HG03565 (cell line): Measurements from ENCODE around the gene OBP2A.

Experiments used
- ATAC-seq: cut with Tn5 transposase; IDR thresholded peaks from one replicate; pipeline ENCODE4 v1.9.1; 2021; ENCODE audit warnings: mild to moderate bottlenecking, moderate library complexity; ENCODE audit not compliant: unreplicated experiment

OBP2A gene

DNA sequence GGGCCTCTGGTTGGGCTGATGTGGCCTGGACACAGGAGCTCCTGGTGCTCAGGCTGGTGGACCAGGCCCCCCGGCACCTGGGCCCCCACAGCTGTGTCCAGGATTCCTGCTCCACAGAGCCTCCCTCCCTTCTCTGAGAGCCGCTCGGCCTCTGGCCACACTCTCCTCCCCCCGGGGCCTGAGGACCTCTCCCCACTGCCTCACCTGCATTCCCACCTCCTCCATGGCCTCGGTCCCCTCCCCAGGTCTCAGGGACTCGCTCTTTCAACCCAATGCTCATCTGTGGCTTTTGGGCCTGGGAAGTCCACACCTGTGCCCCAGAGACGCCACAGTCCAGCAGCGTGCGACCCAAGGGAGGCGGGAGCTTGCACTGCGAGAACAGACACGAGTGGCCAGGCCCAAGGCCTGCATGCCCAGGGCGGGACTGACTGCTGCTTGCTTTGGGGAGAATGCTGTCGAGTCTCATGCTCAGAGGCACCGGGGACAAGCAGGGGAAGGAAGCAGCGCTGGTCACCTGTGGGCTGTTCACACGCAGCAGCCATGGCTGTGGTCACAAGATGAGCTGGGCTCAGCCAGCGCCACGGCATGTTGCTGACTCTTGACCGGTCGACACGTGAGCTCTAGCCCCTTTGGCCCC, 30.2 kb downstream of the OBP2A start:
- ATAC-seq: no peak

DNA sequence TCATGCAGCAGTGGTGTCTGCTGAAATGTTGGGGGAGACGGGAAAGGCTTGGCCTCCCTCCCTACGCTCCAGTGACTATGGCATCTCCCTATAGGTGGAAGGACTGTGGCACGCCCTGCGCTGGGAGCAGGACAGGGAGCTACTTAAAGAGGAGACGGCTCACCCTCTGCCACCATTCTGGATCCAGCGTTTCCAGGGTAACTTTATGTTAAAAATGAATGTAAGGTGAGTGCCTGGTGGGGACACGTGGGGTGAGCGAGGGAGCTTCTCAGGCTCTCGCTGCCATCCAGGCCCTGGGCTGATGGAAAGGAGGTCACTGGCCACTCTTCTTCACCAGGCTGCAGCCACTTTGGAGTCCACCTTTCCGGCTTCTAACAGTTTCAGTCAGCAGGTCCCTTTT, 31.3 kb downstream of the OBP2A start:
- no peak for ATAC-seq

DNA sequence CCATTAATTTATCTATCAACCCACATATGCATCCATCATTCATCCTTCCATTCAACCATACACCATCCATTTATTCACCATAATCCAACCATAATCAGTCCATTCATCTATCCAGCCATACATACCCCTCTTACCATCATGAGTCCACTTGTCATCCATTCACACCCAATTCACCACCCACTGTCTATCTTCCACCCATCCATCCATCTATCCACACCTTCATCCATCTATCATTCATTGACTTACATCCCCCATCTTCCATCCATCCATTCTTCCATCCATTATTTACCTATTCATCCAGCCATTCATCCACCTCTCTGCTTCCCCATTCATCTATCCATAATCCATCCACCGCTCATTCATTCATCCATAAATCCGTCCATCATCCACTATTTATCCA, 33.4 kb downstream of the OBP2A start:
- no peak for ATAC-seq

DNA sequence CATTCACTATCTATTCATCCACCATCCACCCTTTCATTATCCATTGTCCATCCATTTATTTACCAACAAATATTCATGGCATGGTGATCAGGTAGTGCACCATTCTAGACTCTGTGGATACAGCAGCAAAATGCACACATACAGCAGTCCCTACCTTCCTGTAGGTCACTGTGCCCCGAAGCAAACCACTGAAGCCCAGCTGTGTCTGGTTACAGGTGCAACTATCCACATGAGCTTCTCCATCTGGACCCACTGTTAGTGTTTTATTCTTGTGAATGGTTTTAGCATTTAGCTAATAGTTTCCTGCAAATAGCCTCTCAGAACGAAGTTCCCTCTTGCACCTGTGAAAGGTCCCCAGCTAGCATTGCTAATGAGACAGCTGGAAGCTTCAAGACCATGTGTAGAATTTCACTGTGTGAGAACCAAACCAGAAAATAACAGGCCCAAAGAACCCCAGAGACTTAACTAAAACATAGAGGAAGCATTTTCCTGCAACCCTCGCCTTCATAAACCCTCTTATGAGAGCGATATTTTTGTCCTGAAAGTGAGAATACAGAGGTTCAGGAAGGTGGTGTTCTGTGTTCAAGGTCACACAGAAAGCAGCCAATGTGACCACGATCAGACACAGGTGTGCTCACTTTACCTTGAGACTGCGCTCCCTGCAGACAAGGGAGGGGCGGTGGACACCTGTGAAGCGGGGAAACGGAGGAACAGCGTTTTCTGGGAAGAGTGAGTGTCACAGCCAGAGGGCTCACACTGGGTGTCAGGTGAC, 34.1 kb downstream of the OBP2A start:
- no peak for ATAC-seq

DNA sequence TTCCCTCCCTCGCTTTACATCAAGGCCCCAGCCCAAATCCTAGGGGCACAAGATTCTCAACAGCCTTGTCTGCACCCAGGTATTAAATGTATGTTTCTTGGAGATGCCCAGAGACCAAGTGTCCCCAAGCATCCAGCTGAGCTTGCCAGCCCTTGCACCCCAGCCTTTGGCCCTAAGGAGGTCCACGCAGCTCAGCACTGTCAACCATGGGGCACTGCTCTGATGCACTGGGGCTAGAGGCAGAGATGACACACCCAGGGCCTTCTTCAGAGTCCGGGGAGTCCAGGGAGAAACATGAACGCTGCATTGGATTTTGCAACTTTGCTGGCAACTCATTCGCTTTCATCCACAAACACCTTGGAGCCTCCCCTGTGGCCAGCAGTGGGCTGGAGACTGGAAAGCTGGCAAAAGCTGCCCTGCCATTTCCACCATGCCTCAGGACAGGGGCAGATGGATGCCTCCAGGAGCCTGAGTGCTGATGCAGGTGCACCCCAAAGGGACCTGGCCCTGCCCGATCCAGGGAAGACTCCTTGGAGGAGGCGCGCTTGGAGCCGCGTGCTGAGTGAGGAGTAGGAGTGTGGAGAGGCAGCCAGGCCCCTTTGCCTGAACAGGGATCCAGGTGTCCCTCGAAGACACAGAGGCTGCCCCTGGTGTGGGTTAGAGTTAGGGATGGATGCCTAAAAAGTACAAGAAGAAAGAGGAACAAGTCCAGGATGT, 34.9 kb downstream of the OBP2A start:
- ATAC-seq: no peak

DNA sequence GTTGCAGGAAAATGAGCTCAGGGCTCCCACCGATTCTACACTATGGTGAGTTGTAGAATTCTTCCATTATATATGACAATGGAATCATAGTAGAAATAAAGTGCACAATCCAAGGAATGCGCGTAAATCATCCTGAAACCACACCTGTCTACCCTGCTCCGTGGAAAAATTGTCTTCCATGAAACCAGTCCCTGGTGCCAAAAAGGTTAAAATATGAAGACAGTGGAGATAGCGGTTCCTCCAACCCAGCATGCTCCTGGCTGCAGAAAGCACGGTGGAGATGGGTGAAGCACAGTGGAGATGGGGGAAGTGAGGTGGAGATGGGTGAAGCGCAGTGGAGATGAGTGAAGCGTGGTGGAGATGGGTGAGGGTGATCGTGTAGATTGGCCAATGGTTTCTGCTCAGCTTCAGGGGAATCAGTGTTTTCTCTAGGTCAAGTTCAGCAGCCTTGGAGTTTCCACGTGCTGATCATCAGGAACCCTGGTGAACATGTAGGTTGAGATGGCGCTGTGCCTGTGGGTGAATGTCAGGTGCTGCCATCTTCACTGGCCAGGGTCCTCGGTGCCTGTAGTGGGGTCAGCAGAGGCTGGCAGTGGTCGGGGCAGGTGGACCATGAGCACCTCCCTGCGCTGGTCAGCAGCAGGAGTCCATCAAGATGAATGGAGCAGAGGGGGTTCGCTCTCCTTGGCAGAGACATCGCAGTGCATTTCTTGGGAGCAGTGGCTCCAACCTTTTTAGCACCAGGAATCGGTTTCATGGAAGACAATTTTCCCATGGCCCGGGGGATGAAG, 35.9 kb downstream of the OBP2A start:
- ATAC-seq: no peak

DNA sequence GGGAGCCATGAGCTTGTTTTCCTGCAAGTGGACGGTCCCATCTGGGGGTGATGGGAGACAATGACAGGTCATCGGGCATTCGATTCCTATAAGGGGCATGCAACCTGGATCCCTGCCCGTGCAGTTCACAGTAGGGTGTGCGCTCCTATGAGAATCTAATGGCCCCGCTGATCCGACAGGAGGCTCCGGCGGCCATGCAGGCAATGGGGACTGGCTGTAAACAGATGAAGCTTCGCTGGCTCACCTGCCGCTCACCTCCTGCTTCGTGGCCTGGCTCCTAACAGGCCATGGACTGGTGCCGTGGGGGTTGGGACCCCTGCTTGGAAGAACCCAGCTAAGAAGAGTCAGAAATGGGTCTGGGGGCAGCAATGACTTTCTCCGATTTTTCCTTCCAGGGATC, 36.6 kb downstream of the OBP2A start:
- no peak for ATAC-seq

DNA sequence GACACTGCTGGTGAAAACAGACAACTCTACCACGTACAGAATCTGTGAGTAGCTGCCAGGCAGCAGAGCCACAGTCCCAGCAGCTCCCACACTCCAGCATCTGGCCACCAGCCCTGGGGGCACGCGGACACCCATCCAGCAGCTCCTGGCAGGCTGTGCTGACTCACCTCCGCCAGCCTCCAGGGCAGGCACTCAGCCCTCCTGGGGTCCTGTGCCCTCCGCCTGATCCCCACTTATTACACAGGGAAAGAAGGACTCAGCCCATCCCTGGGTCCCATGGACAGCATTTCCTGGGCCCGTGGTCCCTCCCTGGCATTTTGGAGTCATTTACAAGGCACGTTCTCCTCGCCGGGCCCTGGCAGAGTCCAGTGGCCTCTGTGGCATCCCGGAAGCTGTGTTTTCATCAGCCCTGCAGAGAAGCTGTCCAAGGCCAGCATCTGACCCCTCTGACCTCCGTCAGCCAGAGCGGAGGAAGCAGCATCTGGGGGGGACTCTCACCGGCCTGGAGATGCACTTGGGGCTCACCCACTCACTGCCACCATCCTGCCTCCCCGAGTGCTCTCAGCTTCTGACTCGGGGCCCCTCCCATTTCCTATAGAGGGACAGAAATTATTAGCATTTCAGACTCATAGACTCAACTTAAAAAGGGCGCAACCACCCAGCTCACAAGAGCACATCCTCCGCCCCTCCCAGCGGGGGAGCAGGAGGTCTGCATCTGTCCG, 37.2 kb downstream of the OBP2A start:
- ATAC-seq: no peak

DNA sequence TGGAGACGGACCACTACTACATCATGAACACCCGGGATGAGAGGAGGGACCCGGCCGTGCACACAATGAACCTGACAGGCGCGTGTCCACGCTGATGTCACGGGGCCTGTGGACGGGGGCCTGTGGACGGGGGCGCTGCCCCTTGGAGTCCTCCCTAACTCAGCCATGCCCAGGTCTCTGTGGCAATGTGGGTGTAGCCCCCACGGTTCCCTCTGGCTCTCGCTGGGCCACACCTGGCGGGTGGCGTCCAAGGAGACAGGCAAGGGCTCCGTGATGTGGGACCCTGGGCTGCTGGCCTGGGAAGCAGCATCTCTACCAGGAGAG, 37.7 kb downstream of the OBP2A start:
- no peak for ATAC-seq

DNA sequence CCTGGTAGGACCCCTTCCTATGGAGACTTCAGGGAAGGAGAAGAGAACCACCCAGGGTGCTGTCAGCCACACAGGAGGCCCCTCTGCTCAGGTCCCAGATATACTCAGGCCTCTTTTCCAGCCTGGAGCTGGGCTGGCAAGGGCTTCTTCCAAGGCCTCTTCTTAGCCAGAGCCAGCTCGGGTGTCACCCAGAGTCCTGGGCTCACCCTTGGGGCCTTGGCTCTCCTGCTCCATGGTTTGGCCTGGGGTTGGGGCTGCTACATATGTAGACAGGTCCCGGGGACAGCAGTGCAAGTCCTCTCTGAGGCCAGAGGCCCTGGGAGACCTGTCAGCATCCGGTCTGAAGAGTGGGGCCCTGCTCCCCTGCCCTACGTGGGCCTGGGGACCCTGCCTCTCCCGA, 38.4 kb downstream of the OBP2A start:
- no peak for ATAC-seq

DNA sequence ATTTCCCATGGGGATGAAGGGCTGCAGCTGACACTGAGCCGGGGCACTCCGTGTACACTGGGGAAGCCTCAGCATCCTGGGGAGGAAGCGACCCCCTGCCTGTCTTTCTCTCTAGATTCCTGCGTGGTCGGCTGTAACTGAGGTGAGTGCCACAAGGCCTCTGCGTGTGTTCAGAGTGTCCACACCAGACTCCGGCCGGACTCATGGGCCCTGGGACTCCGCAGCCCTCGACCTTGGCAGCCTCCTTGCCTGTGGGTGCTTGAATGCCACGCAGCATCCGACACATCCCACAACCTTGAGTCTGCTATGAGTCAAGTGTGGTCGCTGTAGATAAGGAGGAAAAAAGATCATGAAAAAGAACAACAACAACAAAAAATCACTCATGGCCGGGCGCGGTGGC, 39.0 kb downstream of the OBP2A start:
- ATAC-seq: no peak

DNA sequence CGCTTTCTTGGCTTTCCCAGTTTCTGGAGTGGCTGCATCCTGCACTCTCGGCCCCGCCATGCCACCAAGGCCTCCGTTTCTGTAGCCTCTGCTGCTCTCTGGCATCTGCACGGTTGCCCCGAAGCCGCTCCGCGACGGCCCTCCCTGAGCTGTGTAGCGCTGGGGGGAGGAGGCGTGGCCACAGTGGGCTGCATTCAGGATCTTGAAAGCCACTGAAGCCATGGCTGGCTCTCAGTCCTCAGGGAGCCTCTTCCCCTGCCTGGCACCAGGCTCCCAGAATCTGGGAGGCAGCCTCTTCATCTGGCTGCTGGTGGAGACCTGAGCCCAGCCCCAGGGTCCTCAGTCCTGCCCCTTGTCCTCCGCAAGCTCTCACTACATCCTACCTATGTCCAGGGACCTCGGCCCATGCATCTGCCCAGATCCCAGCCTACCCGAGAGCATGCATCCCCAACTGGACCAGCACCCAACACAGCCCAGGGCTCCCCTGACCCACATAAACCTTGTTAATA, 40.7 kb downstream of the OBP2A start:
- ATAC-seq: no peak

DNA sequence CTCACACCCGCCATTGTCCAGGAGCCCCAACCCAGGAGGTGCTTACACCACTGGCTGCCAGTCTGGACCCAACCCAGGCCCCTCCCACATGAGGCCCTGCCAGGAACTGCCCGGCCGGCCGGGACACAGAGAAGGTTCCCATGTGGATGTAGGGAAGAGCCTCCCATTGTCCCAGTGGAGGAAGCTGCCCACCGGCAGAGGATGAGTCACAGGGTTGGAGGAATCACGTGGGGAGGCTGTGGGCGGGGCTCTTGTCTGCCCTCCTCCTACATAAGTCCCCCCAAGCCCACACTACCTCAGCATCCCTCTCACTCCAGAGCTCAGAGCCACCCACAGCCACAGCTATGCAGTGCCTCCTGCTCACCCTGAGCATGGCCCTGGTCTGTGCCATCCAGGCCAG, 41.7 kb downstream of the OBP2A start:
- no peak for ATAC-seq

DNA sequence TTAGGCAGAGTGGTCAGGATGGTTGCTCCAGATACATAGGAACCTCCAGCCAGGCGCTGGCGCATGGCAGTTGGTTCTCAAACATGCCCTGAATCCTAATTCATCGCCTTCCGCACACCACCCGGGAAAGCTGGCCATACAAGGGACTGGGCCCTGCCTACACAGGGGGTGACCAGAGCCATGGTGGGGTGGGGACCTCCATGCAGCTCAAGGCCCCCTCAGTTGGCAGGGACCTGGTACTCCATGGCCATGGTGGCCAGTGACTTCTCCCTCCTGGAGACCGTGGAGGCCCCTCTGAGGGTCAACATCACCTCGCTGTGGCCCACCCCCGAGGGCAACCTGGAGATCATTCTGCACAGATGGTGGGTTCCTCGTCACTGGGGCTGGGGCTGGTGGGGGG, 42.4 kb downstream of the OBP2A start:
- ATAC-seq: no peak

DNA sequence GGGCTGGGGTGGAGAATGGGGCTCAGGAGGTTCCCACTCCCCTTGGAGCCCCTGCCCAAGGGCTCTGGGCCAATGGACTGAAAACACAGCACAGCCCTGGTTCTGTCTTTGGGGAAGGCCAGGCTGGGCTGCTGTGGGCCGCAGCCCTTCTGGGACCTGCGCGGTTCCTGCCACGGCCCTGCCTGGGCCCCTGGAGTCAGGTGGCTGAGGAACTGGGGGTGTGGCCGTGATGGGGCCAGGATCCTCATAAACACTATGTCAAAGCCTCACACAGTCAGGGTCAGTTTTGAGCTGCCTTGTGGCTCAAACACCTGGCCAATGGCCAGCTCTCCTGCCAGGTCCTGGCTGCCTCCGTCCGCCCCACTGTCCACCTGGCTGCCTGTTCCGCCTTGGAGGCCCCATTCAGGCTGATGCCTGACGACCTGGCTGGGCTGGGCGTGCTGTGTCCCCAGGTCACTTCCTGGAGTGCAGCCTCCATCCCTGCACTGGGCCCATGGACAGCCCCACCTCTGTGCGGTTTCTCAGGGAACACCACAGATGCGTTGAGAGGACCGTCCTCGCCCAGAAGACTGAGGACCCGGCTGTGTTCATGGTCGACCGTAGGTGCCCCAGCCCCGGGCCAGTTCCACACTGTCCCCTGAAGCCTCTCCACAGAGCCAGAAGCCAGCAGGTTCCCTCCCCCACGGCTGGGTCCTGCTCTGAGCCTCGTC, 43.1 kb downstream of the OBP2A start:
- no peak for ATAC-seq

DNA sequence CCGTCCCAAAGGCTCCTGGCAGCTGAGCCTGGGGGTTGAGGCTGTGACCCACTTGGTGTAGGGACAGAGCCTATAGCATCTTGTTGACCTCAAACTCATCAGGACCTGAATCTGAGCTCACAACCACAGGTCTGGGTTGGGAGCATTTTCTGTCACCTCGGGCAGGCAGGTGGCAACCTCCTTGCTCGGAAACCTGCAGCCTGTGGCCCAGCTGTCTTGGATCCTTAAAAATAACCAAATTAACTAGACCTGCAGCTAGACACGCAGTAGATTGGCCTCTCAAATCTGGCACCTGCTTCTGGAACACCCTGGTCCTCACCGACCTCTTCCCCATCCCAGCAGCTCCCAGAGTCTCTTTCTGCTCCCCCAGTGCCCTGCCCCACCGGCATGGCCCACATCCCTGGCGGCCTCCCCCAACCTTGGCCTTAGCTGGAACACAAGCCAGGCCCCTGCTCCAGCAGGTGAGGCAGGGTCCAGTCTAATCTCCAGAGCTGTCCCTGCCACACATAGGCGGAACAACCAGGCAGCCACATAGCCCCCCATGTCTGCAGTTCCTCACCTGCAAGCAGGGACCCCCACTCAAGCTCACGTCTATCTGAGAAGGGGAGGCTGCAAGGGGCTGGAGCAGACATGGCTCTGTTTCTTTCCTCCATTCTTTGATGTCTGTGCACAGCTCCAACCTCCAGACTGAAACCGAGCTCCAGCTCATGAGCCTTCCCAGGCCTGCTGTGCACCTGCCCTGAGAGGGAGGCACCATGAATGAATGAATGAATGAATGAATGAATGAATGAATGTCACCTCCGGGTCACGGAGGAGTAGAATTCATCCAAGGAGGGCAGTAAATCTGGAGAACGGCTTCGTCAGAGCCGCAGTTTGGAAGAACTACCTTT, 43.9 kb downstream of the OBP2A start:
- no peak for ATAC-seq

DNA sequence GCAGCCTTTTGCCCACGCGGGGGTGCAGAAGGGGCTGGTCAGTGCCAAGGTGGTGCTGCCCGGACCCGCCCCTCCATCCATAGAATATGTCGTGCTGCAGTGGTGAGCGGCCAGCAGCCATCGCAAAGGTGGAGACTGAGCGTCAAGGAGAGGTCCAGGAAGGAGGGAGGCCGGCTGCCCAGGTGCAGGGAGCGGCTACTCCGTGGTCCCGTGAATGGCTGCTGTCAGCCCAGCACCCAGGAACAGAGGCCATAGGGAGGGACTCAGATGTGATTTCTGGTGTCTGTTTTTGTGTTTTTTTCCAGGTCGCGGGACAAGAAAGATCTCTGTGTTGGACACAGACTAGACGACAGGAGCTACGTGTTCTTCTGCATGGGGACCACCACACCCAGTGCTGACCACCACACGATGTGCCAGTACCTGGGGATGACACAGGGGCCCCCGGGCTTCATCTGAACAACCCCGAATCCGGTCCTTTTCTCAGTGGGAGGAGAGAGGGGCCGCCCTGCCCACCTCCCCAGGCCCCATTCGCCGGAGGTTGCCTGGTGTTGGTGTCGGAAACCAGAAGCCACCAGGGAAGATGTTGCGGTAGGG, 44.7 kb downstream of the OBP2A start:
- no peak for ATAC-seq

DNA sequence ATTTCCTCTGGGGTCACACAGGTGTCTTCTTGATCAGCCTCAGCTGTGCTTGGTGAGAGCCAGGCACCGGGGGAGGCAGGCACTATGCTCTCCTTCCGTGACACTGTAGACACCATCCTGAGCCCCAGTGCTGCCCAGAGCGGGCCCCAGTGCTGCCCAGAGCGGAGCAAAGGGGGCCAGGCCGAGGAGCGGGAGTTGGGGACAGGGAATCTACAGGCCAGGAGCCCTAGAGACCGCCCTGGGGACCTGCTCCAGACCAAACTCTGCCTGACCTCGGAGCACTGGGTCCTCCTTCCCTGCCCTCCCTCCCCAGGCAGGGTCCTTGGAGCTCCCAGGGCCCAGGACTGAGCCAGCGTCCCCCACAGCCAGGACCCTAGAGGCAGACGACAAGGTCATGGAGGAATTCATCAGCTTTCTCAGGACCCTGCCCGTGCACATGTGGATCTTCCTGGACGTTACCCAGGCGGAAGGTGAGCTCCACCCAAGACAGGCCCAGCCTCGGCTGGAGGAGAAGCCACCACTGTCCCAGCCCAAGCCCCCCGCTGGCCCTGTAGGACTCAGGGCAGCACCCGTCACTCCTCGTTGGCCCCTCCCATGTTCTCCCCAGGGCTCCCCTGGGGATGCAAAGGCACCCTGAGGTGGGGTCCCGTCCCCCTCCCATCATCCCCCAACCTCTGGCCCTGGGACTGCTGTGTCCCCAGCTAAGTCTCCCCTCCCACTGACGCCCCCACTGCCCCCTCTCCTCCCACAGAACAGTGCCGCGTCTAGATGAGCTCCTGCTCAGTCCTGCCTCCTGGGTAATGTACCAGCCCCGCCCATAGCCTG, 45.8 kb downstream of the OBP2A start:
- ATAC-seq: no peak
